ENCODE results near the gene YPEL2. TPM values are rescaled to one million over a fixed set of nuclear protein-coding genes. Genes with fewer than 3 reads are reported as not detected.

YPEL2 gene
- polyA plus RNA-seq, 1 donor (not counting 4 experiments of a cell fraction or from before 2014, with no cell fraction given), result 4.6 TPM

- dilution Hi-C loops (cut with MboI; ENCODE audit: extremely low pct_ligation_motif_present, low sequenced_read_pairs), result no loop called here
- FAIRE-seq (no peak), DNase-seq (ENCODE audit: low read depth, low spot score) (no peak)
- Histone ChIP-seq H3K4me1 (ENCODE audit: control insufficient read depth, extremely low read depth, insufficient read depth, low read length) (peaks cover 6% of the 10 kb centered on the region), H3K36me3 (ENCODE audit: control insufficient read depth in 2 of 2, extremely low read depth in 1 of 2, insufficient read depth in 2 of 2, low read length in 2 of 2) (peaks cover 0 to 2% of the 10 kb centered on the region in 2 experiments), H3K9ac (ENCODE audit: control insufficient read depth, extremely low read depth, insufficient read depth, low read length) (no peak overlapping the region), H3K79me2 (ENCODE audit: control insufficient read depth, insufficient read depth, low read length) (no peaks in the 10 kb centered on the region), H3K9me1 (ENCODE audit: control insufficient read depth, extremely low read depth, insufficient read depth, low read length) (no peaks in the 10 kb centered on the region), H4K20me1 (ENCODE audit: control insufficient read depth, extremely low read depth, insufficient read depth, low read length) (no peaks in the 10 kb centered on the region), H3K4me3 (ENCODE audit: control insufficient read depth in 2 of 3, extremely low read depth in 1 of 3, insufficient read depth in 2 of 3, low read depth in 1 of 3, low read length in 3 of 3) (no peak overlapping the region), H3K9me3 (ENCODE audit: control insufficient read depth, low read depth, low read length) (no peaks in the 10 kb centered on the region), H3K27me3 (ENCODE audit: control insufficient read depth, extremely low read depth, insufficient read depth, low read length) (no peaks in the 10 kb centered on the region), H3K27ac (ENCODE audit: control insufficient read depth, insufficient read depth, low read length) (no peak overlapping the region), H2AFZ (ENCODE audit: control insufficient read depth, low read length) (no peak overlapping the region), H3K4me2 (ENCODE audit: control insufficient read depth, extremely low read depth, insufficient read depth, low read depth, low read length) (no peak overlapping the region)
- no peak for TF ChIP-seq EZH2 (IDR thresholded peaks at IDR 0.05; ENCODE audit: low read length)
- no peak for TF ChIP-seq CTCF (optimal IDR thresholded peaks at IDR 0.05 in 1 of 3, IDR thresholded peaks at IDR 0.05 in 1 of 3, conservative IDR thresholded peaks at IDR 0.05 in 1 of 3; ENCODE audit: extremely low read depth in 1 of 3, insufficient read depth in 2 of 3, low read length in 3 of 3)
Measured at GRCh38 chr17:59353106-59353854, 21.8 kb downstream of the YPEL2 start.

GRCh38 chr17:59353936-59354755 lies 22.7 kb downstream of the YPEL2 start:
- TF ChIP-seq EZH2 (IDR thresholded peaks at IDR 0.05; ENCODE audit: low read length), result no peak
- no peak for TF ChIP-seq CTCF (optimal IDR thresholded peaks at IDR 0.05 in 1 of 3, IDR thresholded peaks at IDR 0.05 in 1 of 3, conservative IDR thresholded peaks at IDR 0.05 in 1 of 3; ENCODE audit: extremely low read depth in 1 of 3, insufficient read depth in 2 of 3, low read length in 3 of 3)
- FAIRE-seq, result no peak
- Histone ChIP-seq H3K79me2 (ENCODE audit: control insufficient read depth, insufficient read depth, low read length) (no peaks in the 10 kb centered on the region), H3K4me2 (ENCODE audit: control insufficient read depth, extremely low read depth, insufficient read depth, low read depth, low read length) (no peak overlapping the region), H3K9ac (ENCODE audit: control insufficient read depth, extremely low read depth, insufficient read depth, low read length) (no peak overlapping the region), H3K27ac (ENCODE audit: control insufficient read depth, insufficient read depth, low read length) (no peak overlapping the region), H3K9me3 (ENCODE audit: control insufficient read depth, low read depth, low read length) (no peaks in the 10 kb centered on the region), H3K36me3 (ENCODE audit: control insufficient read depth in 2 of 2, extremely low read depth in 1 of 2, insufficient read depth in 2 of 2, low read length in 2 of 2) (peaks cover 0 to 2% of the 10 kb centered on the region in 2 experiments), H3K27me3 (ENCODE audit: control insufficient read depth, extremely low read depth, insufficient read depth, low read length) (no peaks in the 10 kb centered on the region), H2AFZ (ENCODE audit: control insufficient read depth, low read length) (no peak overlapping the region), H3K4me3 (ENCODE audit: control insufficient read depth in 2 of 3, extremely low read depth in 1 of 3, insufficient read depth in 2 of 3, low read depth in 1 of 3, low read length in 3 of 3) (no peak overlapping the region), H4K20me1 (ENCODE audit: control insufficient read depth, extremely low read depth, insufficient read depth, low read length) (no peaks in the 10 kb centered on the region), H3K4me1 (ENCODE audit: control insufficient read depth, extremely low read depth, insufficient read depth, low read length) (peaks cover 6% of the 10 kb centered on the region), H3K9me1 (ENCODE audit: control insufficient read depth, extremely low read depth, insufficient read depth, low read length) (no peaks in the 10 kb centered on the region)
- DNase-seq (ENCODE audit: low read depth, low spot score), result no peak
- dilution Hi-C loops (cut with MboI; ENCODE audit: extremely low pct_ligation_motif_present, low sequenced_read_pairs), result no loop called here

Measured in keratinocyte (primary cell).